Measurements from ENCODE around the gene SNCB.

SNCB gene

DNA sequence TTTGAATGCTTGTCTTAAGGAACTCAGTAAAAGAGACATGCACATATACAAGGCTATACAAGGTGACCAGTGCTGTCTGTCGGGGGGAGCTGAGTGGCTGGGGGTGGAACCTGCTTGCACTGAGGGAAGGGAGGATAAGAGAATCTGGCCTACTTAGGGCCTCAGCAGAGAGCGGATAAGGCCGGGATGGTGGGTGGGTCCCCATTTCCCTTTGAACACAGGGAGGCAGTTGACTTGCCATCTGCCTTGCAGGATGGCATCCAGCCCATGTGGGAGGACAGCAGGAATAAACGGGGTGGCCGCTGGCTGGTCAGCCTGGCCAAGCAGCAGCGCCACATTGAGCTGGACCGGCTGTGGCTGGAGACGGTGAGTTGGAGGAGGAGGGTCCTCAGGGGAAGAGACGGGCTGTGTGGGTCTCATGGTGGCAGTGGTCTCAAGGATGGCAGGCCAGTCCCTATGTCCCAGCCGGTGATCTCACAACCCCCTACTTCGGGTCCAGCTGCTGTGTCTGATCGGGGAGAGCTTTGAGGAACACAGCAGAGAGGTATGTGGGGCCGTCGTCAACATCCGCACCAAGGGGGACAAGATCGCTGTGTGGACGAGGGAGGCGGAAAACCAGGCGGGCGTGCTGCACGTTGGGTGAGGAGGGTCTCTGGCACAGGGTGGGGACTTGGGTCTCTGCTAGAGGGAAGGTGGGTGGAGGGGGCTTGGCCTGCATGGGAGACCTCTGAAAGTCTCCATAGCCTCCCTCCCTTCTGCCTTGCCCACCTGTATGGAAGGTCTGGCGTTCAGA, 14.7 kb upstream of the SNCB start:
- DNase-seq (ENCODE audit: low read depth in 3 of 3) = no peak

DNA sequence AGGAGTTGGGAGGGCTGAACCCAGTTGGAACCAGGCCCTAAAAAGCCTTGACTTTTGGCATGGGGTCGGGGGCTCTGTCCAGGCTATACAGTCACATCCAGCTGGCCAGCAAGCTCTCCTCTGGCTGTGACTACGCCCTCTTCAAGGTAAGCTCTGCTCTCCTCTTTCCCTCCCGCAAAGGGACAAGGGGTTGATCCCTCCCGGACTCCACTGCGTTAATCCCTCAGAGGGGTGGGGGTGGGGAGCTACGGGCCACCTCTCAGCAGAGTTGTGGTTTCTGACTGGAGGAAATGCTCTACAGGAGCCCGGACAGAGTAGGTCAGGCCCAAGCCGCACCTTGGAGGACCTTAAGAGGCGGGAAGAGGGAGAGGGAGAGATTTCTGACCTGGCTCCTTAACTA, 14.0 kb upstream of the SNCB start:
- no peak for DNase-seq (ENCODE audit: low read depth in 3 of 3)

DNA sequence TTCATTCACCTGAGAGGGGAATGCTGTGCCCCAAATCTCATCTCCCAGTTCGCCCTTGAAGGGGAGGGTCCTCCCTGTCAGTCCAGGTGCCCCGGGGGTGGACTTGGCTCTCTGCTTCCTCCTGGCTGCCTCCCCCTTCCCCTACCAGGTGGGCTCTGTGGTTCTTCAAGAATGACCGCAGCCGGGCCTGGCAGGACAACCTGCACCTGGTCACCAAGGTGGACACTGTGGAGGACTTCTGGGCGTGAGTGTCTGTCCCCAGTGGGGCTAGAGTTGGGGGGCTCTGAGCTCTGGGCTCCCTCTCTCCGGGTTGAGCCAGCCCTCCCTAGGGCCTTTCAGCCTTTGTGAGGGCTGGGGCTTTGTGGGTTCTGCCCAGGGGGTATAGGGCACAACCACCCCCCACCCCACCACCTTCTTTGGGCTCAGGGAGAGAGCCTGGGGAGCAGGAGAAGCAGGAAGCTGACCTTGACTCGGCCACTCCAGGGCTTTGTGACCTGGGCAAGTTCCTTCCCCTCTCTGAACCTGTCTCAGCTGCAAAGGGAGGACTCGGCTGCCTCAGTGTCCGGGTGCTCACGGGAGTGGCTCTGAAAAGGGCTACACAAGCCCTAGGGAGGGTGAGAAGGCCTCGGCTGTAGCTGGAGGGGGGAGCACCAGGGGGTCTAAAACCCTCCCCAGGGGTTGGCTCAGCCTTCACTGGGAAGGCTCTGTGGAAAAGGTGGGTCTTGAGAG, 13.3 kb upstream of the SNCB start:
- no peak for DNase-seq (ENCODE audit: low read depth in 3 of 3)

DNA sequence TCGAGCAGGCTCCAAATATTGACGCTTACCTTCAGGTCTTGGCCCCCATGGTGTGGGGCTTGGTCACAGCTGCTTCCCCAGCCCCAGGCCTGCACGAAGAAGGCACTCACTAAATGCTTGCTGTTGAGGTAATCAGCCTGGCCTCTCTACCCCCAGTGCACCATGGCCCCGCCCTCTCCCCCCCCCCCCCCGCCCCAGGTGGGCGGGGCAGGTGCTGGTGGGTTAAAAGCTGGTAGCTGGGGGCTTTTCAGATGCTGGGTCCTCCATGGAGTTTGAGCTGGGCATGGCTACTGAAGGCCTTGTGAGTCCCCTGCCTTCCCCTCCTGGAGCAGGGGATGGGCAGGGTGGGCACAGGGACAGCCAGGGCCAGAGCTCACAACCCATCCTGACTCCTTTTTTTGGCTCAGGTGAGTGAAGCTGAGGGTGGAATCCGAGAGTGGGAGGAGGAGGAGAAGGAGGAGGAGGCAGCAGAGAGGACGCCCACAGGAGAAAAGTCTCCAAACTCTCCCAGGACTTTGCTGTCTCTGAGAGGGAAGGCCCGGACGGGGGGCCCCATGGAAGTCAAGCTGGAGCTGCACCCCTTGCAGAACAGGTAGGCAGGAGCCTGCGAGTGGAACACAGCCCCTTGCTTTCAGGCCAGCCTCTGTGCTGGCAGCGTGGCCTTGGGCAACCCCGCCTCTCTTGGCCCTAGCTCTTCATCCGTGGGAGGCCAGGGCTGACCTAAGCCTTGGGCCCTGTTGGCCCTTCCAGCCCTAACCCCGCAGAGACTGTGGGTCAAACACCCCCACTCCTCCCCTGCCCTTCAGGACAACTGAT, 12.5 kb upstream of the SNCB start:
- DNase-seq (ENCODE audit: low read depth in 3 of 3) = no peak

DNA sequence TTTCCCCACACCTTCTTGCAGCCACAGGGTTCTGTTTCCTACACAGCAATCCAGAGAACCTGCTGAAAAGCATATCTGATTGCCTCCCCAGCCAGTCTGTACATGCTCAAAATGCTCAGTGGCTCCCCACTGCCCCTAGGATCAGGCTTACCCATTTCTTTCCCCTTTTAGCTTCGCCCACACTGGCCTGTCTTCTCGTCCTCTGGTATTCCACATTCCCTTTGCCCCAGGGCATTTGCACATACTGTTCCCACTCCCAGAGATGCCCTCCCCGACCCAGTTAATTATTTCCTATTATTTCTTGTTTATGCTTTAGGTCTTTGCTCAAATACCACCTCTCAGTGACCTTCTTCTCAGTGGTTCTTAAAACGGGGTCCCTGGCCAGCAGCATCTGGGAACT, 10.3 kb upstream of the SNCB start:
- no peak for DNase-seq (ENCODE audit: low read depth in 3 of 3)

DNA sequence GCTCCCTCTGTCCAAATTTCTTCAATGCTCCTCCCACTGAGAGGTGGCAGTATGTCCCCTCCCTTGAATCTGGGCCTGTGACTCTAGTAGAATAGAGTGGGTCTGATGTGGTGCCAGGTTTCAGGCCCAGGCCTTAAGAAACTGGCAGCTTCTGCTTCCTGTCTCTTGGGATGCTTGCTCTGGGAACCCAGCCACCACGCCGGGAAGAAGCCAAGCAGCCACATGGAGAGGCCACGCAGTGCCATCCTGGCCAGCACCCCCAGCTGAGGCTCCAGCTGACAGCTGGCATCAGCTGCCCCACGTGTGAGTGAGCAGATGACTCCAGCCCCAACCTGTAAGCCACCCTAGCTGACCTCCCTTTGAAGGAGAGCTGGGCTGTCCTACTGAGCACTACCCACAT, 9.6 kb upstream of the SNCB start:
- no peak for DNase-seq (ENCODE audit: low read depth in 3 of 3)

DNA sequence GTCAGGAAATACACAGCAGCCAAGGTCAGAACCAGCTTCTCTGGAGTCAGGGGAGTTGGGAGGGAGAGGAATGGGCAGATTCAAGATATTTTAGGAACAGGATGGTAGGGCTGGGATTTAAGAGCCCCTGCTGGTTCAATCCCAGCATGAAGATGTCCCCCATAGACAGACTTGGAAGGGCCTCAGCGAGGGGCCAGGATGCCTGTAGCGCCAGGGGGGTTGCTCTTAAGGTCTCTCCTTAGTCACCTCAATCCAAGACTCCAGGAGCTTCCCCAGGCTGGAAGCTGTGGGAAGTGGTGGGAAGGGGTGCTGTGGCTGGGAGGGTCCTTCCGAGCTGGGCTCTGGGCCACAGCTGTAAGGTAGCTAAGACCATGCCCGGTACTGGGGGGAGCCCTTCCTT, 8.9 kb upstream of the SNCB start:
- DNase-seq (ENCODE audit: low read depth in 3 of 3) = no peak

DNA sequence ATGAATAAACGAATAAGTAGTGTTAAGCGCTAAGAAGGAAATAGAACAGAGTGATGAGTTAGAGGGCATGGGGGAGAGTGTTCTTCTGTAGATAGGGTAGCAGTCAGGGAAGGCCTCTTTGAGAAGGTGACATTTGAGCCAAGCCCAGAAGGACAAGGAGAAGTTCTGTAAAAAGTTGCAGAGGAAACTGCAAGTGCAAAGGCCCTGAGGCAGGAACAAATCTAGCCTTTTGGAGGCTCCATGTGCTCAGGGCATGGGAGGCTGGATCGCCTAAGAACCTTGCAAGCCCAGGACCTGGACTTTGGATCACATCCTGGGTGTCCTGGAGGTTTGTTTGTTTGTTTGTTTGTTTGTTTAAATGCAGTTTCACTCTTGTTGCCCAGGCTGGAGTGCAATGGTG, 8.1 kb upstream of the SNCB start:
- no peak for DNase-seq (ENCODE audit: low read depth in 3 of 3)

DNA sequence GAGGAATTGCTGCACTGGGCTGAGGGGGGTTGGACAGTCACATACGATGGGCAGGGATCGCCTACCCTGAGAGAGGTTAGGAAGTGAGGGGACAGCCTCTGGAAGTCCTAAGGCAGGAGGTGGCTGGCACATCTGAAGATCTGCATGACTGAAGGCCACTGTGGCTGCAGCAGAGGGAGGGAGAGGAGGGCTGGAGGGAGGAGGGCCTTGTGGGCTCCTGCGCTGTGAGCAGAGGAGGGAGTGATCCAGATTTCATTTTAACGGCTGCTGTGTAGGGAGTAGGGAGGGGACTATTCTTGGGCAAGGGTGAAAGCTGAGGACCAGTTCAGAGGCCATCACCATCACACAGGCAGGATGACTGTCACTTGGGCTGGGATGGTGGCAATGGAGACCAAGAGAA, 7.2 kb upstream of the SNCB start:
- DNase-seq (ENCODE audit: low read depth in 3 of 3) = no peak

DNA sequence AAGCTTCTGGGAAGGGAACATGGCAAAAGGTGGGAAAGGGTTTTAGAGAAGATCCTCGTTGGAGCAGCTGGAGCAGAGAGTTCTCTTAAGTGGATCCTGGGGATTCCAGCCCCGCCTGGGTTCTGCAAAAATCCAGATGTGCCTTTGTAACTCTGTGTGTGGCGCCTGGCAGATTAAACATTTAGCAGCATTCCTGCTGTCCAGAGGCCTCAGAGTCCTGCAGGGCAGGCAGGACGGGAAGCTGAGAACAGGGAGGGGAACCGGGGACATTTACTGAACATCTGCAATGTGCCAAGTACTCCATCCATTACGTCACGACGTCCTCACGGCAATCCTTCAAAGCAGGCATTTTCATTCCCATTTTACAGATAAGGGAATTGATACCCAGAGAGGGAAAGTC, 6.1 kb upstream of the SNCB start:
- no peak for DNase-seq (ENCODE audit: low read depth in 3 of 3)

DNA sequence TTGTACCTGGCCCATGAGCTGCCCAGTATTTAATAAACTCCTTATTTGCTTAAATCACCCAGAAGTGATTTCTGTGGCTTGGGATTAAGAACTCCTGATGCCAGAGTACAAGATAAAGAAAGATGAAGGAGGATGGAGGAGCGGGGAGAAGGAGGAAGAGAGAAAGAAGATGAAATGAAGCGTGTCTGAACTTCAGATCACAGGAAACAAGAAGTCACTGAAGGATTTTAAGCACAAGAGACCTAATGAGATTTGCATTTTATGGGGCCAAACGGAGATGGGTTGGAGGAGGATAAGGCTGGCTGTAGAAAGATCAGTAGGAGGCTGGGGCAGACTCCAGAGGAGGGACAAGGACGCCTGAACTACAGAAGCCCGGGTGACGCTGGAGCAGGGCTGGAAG, 3.3 kb upstream of the SNCB start:
- DNase-seq (ENCODE audit: low read depth in 3 of 3) = no peak

DNA sequence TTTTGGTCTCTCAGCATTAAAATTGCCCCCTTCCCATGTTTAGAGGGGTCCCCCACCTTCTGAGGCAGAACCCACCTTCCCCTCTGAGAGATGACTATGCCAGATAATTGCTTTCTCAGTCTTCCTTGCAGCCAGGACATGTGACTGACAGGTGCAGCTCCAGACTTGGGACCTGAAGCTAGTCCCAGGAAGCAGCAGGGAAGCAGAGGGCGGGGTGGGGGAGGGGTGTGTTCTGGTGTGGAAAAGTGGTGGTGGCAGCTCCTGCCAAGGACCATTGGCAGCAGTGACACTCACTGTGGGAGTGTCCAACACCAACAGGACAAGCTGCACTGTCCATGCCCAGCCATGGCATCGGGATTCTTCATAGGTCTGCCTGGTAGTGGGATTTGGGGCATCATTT, 2.4 kb upstream of the SNCB start:
- no peak for DNase-seq (ENCODE audit: low read depth in 3 of 3)

DNA sequence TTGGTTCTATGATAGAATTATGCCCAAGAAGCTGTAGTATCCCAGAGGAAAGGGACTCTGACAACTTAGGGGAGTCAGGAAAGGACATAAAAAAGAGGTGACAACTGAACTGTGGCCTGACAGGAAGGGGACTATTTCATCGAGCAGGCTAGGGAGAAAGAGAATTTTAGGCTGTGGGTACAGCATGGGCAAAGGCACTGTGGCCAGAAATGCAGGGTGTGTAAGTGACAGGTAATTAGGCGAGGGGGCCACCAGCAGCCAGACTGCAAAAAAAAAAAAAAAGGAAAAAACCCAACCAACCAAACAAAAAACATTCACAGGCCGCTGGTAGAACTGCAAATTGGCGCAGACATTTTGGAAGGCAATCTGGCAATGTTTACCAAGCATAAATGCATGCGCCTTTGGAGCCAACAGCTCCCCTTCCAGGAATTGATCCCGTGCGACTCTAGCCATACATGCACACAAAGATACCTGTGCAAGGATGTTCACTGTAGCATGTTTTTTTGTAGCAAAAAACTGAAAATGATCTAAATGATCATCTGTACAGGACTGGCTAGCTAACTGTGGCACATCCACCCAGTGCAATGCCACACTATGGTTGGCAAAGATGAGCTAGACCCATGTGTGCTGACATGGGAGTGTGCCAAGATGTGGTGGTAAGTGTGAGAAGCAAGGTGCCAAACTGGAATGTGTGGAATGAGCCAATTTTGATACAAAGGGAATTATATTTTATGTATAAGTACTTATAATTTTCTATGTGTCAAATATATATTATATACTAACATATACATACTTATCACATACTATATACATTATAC, 1.3 kb upstream of the SNCB start:
- no peak for DNase-seq (ENCODE audit: low read depth in 3 of 3)

DNA sequence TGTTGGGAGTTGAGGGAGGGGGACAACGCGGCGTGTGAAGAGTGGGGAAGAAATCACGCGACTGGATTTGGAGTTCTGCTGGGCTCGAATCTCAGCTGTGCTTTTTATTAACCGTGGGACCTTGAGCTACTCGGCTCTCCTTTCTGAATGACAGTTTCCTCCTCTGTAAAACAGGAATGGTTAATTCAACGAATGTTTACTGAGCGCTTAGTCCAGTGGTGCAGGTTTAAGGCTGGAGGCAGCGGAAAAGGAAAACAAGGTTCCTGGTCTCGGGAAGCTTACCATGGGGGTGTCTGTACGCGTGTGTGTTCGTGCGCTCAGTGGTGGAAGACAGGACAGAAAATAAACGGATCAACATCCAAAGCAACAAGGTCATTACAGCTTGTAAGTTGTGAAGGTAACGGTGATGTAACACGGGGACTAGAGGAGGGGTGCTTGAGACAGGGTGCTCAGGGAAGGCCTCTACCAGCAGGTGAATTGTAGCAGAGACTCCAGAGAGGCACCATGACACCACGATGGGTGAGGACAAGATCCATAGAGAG, 418 bp upstream of the SNCB start:
- DNase-seq (ENCODE audit: low read depth in 3 of 3) = no peak

DNA sequence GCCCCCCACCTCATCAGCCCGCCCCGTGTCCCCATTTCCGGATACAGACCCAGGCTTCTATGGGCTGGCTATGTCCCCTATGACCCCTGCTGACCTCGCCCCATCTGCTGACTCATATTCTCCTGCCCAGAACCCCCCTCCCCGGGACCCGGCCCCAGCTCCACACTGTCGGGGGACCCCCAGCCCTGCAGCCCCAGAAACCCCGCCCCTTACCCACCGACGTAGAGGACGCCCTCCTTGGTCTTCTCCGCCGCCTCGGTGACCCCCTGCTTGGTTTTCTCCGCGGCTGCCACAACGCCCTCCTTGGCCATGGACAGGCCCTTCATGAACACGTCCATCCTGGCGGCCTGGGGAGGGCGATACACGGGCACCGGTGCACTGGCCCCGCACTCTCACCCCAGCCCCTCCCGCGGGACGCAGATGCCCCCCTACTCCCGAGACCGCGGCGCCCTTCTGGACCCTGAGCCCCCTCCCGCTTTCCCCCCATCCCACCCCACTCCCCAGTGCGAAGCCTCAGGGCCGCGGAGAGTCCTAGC, 949 bp downstream of the SNCB start:
- no peak for DNase-seq (ENCODE audit: low read depth in 3 of 3)

DNA sequence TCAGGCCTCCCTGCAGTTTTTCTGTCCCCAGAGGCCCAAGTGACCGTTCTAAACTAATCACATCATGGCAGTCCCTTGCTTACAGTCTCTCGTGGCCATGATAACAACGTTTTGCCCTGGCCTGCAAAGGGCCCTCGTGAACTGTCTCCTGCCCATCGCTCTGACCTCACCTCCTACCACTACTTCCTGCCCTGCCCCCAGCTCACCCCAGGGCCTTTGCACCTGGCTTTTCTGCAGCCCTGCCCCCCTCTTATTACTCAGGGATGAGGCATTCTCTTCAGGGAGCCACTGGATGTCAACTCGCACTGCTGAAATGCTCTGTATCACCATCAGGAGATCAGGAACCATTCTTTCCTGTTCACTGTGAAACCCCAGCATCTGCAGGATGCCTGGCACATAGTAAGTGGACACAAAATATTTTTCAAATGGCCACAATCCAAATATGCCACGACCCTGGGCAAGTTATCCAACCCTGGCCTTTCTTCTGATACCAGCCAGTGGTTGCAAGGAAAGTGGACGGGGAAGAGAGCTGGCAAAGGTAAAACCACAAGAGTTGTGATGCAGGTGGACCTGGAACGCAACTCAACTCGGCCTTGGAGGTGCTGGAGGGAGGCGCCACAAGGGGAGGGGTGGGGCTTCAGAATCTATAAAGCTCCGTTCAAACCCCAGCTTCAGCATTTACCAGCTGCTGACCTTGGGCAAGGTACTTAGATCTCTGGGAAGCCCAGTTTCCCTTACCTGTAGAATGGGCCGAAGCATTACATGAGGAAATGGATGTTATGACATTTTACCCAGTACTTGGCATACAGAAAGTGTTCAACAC, 1.7 kb downstream of the SNCB start:
- DNase-seq (ENCODE audit: low read depth in 3 of 3) = no peak

DNA sequence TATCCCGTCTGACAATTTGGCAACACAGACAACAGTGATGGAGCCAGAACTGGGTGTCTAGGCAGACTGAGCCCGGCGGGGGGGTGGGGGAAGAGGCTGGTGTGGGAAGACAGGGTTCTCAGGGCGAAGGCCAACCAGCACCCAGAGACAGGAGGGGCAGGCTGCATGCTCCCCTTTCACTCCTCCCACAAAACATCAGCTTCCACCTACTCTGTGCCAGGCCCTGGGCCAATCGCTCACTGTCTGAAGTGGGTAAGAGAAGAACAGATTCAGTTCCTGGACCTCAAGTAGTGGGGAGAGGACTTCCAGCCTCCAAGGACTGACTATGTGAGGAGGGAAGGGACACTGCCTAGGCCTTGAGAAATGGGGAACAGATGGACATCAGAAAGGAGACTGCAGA, 2.8 kb downstream of the SNCB start:
- DNase-seq (ENCODE audit: low read depth in 3 of 3) = no peak

DNA sequence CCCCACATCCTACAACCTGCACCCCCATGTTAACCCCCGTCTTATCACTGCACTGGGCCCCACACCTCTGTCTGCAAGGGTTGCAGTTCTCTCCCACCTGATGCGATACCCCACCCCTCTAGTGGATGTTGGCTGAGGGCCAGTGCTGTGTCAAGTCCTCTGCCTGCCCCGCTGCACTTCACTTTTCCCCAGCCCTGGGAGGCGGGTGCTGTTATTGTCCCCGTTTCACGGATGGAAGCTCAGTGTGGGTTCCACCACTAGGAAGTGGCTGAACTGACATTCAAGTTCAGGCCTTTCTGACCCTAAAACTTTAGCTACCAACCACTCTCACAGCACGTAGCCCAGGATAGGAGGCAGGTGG, 3.5 kb downstream of the SNCB start:
- no peak for DNase-seq (ENCODE audit: low read depth in 3 of 3)

DNA sequence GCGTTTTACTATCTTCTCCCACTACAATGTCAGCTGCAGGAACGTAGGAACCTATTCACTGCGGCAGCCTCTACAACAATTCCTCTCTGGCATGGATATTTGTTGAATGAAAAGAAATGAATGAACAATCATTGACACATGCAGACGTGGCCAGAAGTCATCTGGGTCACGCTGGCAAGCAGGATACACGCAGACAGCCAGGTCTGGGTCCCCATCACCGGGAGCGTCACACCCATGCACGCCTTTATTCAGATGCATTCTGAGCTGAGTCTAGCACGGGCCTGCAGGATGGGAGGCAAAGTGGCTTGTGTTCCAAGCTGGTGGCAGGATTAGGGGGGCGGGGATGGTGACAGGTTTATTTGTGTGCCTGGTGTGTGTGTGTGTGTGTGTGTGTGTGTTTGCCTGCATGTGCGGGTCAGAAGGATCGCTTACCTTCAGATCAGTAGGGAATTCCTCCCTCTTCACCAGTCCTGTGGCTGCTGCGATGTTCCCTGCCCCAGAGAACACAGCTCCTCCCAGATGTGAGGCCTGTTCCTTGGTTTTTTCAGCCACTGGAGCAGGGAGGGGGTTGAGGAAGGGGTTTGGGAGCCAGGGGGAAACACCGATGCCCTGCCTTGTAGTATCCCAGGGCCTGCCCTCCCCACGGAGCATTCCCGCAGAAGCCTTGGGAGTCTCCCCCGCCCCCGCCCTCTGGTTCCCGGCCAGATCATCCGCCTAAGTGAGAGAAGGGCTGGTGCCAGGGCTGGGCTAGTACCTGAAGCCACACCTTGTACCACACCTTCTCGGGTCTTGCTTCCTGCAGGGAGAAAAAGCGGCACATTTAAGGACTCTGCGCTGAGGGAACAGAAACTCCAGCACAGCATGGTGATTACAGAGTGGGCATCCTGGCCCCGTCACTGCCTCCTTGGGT, 4.1 kb downstream of the SNCB start:
- DNase-seq (ENCODE audit: low read depth in 3 of 3) = no peak
